HG02759 (cell line): ENCODE measurements around the gene MAP3K10.
"Not testable (repeated sequence)": the region's sequence is repeated elsewhere in the genome, so short reads cannot be mapped to it uniquely, and the experiment has no call there.

Source experiments
- ATAC-seq: cut with Tn5 transposase; IDR thresholded peaks from one replicate; pipeline ENCODE4 v1.9.1; 2021; ENCODE audit warnings: mild to moderate bottlenecking, moderate library complexity; ENCODE audit not compliant: unreplicated experiment

MAP3K10 gene

GRCh38 chr19:40190891-40191835 lies at the start of gene MAP3K10:
TSS of gene MAP3K10 (plus strand) at chr19:40191426. CDS start at chr19:40192032, 606 bp downstream.
- peak; percentile 85 for ATAC-seq

- no peak for ATAC-seq
These were observed 49.7 kb upstream of the MAP3K10 start for GRCh38 chr19:40141551-40141950.

- peak; percentile 64 for ATAC-seq
These were observed 47.6 kb upstream of the MAP3K10 start for GRCh38 chr19:40143612-40144011.

- no peak for ATAC-seq
These were observed 47.1 kb upstream of the MAP3K10 start for GRCh38 chr19:40144151-40144550.

GRCh38 chr19:40144947-40145748 lies 46.1 kb upstream of the MAP3K10 start:
- ATAC-seq, result no peak

GRCh38 chr19:40145749-40146029 lies 45.5 kb upstream of the MAP3K10 start:
- not testable (repeated sequence) for ATAC-seq

GRCh38 chr19:40147338-40147692 lies 43.9 kb upstream of the MAP3K10 start:
- no peak for ATAC-seq

- no peak for ATAC-seq
These were observed 43.4 kb upstream of the MAP3K10 start for GRCh38 chr19:40147693-40148347.

- no peak for ATAC-seq
These were observed 41.7 kb upstream of the MAP3K10 start for GRCh38 chr19:40149501-40149900.

GRCh38 chr19:40150170-40150569 lies 41.1 kb upstream of the MAP3K10 start:
- no peak for ATAC-seq

- ATAC-seq, result no peak
These were observed 37.0 kb upstream of the MAP3K10 start for GRCh38 chr19:40154121-40154680.

GRCh38 chr19:40155749-40156265 lies 35.4 kb upstream of the MAP3K10 start:
- ATAC-seq, result no peak

- ATAC-seq, result no peak
These were observed 34.2 kb upstream of the MAP3K10 start for GRCh38 chr19:40157059-40157458.

GRCh38 chr19:40159744-40160143 lies 31.5 kb upstream of the MAP3K10 start:
- no peak for ATAC-seq

- no peak for ATAC-seq
These were observed 29.1 kb upstream of the MAP3K10 start for GRCh38 chr19:40162104-40162503.

GRCh38 chr19:40163541-40164129 lies 27.6 kb upstream of the MAP3K10 start:
- no peak for ATAC-seq

- no peak for ATAC-seq
These were observed 25.8 kb upstream of the MAP3K10 start for GRCh38 chr19:40165362-40165937.

- ATAC-seq, result not testable (repeated sequence)
These were observed 21.5 kb upstream of the MAP3K10 start for GRCh38 chr19:40169482-40170302.

GRCh38 chr19:40170303-40170989 lies 20.8 kb upstream of the MAP3K10 start:
- ATAC-seq, result not testable (repeated sequence)
